Adrenal gland (tissue), 5 donors: ENCODE data around the gene GLS.

ENCODE experiments used
- CTCF ChIP-seq, 6 experiments: fragments of 450-650 bp in 4 of 6; fragments of 200-600 bp in 2 of 6; sonication (generic) in 1 of 6; IDR thresholded peaks; 1 replicate in 5 of 6; 2 replicates in 1 of 6; pipeline versions ENCODE4 v1.5.1 to v1.8.0; 2016 to 2021; ENCODE audit warnings: antibody characterized with exemption in 6 of 6, mild to moderate bottlenecking in 2 of 6, moderate library complexity in 1 of 6
- POLR2A ChIP-seq, 2 donors: fragments of 450-650 bp; IDR thresholded peaks; one replicate each; pipeline ENCODE4 v1.6.1; 2017; ENCODE audit warnings: antibody characterized with exemption in 2 of 2, mild to moderate bottlenecking in 2 of 2, moderate library complexity in 1 of 2
- donor health status: DM: no; HTN: no; CAD: no.

- TF ChIP-seq CTCF (IDR thresholded peaks at IDR 0.05): no peak
- no peak for TF ChIP-seq POLR2A (IDR thresholded peaks at IDR 0.05)
These were observed 70.0 kb downstream of the GLS start for GRCh38 chr2:190950566-190950991.
